C4-2B (cell line): Measurements from ENCODE around the gene RACGAP1.

Experiments used
- H3K27ac ChIP-seq: fragments of 450-650 bp; 2 replicates; pipeline ENCODE4 v1.5.1; 2017
- ZFX ChIP-seq: fragments of 450-650 bp; IDR thresholded peaks from 2 replicates; pipeline ENCODE4 v1.6.1; 2017
- TF ChIP-seq, protein P1 (sequence below): fragments of 450-650 bp; conservative IDR thresholded peaks from 2 replicates; pipeline ENCODE4 v1.5.1; 2017; ENCODE audit warnings: mild to moderate bottlenecking

Gene RACGAP1

DNA sequence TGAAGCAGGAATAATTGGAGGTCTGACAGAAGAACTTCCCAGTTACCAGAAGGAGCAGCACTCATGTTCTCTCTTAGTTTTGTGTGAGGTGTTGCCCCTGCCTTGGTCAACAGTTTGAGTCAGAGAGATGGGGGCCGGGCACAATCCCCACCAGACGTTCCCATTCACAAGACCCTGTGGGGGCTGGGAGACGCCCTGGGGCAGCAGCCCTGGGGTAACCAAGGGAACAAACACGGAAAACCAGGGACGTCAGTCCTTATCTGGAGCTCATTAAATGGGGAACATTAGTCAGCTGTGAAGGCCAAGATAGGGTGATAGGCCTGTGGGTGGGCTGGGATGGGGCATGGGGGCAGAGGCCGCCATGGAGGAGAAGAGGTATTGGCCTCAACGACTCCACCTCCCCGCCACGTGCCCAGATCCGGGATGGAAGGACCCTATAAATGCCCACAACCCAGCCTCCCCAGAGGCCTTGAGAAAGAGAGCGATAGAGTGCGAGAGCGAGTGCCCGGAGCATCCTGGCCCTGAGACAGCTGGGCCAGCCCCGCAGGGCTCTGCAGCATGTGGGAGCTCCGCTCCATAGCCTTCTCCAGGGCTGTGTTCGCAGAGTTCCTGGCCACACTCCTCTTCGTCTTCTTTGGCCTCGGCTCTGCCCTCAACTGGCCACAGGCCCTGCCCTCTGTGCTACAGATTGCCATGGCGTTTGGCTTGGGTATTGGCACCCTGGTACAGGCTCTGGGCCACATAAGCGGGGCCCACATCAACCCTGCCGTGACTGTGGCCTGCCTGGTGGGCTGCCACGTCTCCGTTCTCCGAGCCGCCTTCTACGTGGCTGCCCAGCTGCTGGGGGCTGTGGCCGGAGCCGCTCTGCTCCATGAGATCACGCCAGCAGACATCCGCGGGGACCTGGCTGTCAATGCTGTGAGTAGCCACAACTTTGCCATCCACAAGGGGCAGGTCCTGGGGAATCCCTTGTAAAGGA, 74.7 kb downstream of the RACGAP1 start, which contains the start of gene AQP2:
Gene AQP2, plus strand, starts transcription at position 465 of the 979 bp plus-strand sequence. Its CDS starts 94 bp downstream, at position 559.
- TF ChIP-seq, protein P1, sequence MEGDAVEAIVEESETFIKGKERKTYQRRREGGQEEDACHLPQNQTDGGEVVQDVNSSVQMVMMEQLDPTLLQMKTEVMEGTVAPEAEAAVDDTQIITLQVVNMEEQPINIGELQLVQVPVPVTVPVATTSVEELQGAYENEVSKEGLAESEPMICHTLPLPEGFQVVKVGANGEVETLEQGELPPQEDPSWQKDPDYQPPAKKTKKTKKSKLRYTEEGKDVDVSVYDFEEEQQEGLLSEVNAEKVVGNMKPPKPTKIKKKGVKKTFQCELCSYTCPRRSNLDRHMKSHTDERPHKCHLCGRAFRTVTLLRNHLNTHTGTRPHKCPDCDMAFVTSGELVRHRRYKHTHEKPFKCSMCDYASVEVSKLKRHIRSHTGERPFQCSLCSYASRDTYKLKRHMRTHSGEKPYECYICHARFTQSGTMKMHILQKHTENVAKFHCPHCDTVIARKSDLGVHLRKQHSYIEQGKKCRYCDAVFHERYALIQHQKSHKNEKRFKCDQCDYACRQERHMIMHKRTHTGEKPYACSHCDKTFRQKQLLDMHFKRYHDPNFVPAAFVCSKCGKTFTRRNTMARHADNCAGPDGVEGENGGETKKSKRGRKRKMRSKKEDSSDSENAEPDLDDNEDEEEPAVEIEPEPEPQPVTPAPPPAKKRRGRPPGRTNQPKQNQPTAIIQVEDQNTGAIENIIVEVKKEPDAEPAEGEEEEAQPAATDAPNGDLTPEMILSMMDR = no peak
- no peak for TF ChIP-seq ZFX

DNA sequence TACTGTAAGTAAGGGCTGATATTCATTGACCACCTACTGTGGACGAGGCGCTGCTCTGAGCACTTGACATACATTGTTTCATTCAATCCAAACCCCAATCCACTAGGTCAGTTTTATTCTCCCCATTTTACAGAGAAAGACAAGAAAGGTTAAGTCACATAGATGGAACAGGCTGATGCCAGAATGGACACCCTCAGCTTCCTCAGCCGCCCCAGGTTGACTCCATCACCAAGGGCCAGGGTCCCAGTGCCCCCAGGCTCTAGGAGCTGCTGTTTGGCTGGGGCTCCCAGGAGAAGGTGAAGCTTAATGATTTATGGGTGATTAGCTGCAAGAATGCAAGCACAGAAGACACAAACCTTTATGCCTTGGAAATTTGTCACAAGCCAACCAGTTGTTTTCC, 75.4 kb downstream of the RACGAP1 start:
- no peak overlapping the region for H3K27ac ChIP-seq
- no peak for TF ChIP-seq ZFX
- TF ChIP-seq, protein P1 = no peak

More for the DNA sequence above, 74.7 kb downstream of the RACGAP1 start, which contains the start of gene AQP2:
- H3K27ac ChIP-seq = no peak within 1 kb of the TSS

DNA sequence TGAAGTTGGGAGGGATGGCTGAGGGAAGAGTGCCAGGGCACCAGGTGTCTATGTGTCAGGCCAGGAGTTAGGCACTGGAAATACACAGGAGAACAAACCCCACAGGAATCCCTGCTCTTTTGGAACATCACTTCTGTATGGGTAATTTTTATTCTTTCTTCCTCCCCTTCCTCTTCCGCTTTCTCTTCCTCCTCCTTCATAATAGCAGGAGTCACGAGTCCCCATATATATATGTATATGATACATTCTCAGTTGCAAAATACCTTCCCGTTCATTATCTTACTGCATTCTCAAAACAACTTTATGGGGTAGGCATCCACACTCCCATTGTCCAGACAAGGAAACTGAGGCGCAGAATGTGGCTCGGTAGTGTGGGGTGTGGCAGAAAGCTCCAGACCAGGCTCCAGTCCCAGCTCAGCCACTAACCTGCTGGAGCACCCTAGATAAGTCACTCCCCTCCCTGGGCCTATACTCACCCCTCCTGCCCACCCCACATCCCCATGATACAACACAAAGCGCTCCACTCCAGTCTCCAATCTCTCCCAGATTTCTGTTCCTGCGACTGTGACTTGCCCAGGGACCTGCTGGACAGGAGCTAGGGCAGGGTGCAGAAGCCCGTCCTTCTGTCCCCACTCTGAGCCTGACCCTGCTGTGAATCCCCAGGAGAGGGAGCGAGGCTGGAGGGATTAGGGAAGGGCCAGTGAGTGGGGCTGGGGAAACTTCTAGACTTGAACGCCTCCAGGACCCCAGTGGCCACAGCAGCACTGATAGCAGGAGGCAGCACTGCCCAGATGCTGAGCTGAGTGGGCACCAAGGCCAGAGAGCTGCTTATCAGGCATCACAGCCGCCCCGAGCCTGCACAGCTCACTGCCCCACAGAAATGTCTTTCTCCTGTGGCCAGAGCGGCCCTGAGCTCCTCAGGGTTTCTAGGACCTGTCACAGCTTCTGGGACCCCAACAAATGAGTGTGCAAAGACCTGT, 76.1 kb downstream of the RACGAP1 start:
- H3K27ac ChIP-seq = no peak overlapping the region
- TF ChIP-seq, protein P1 = no peak
- TF ChIP-seq ZFX = no peak

DNA sequence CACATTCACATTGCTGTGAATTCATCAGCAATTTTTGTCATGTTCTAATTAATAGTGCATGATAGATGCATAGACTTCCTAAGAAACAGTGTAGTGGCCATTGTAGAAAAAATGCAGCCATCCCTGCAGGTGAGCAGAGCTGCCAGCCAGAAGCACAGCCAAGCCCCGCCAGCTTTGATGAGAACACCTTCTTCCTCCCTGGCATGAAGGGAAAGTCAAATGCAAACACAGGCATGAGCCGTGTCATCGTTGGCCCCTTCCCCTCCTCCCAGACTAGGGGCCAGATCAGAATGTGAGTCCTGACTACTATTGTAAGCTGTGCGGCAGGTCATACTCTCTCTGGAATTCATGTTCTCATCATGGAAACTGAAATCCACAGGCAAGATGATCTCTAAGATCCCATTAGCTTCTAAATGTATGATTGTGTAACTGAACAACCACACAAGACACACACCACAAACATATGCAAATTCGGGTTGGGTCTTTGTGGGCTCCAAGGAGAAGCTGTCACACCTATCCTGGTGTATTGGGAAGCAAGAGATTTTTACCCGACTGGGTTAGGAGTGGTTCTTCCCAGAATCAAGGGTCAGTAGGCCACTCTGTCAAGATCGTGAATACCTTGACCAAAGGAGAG, 77.6 kb downstream of the RACGAP1 start:
- H3K27ac ChIP-seq = no peak overlapping the region
- TF ChIP-seq ZFX = no peak
- TF ChIP-seq, protein P1 = no peak

DNA sequence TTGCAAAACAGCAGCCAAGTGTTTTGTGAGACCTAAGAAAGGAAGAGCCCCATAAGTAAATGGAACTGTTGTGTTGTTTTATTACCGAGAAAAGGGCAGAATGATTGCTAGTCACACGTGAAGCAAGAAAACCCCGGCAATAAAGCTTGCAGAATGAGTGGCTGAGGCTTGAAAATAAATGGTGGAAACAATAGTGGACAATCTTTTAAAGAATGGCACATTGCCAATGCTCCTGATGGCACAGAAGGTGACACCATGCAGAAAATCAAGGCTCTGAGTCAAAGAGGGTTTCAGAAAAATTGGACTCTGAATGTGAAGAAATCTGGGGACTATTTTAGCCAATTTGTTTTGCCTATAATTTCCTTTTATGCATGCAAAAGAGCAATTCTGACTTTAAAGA, 78.8 kb downstream of the RACGAP1 start:
- H3K27ac ChIP-seq = no peak overlapping the region
- TF ChIP-seq, protein P1 = no peak

DNA sequence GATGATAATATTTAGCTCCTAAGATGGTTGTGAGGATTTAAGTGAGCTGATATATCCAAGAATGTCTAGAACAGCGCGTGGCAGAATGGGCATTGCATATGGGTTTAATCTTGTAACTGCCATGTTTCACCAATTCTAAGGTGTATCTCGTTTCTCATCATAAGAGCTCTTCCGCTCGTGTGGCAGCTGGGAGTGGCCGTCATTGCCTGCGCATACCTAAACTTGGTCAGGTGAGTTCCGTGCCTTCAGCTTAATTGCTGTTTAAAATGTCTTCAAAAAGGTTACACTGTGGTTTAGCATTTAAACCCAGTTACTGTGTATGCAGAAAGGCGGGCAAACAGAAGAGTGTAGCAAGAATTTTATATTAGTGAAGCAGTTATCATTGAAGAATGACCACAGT, 79.2 kb downstream of the RACGAP1 start:
- no peak overlapping the region for H3K27ac ChIP-seq
- no peak for TF ChIP-seq ZFX
- TF ChIP-seq, protein P1 = no peak
